IMR-90 (cell line): ENCODE data around the gene PTPRK. TPM values are rescaled to one million over a fixed set of nuclear protein-coding genes. Genes with fewer than 3 reads are reported as not detected.

Experiments used
- ATAC-seq: fragments of 200-7000 bp; cut with Tn5 transposase; 2 replicates; pipeline ENCODE4 v1.9.1; 2020; ENCODE audit warnings: low read depth, mild to moderate bottlenecking, moderate library complexity
- BruUV-seq: library from RNA; stranded (reverse); fragments of 400-500 nt; replicated peaks from 2 replicates; lab custom pipeline; 2021; lab: Mats Ljungman, UMichigan
- CTCF ChIA-PET: fragments of 300-600 bp; formaldehyde crosslinking; extraction: SDS; loops from one replicate; lab custom pipeline; 2021; ENCODE audit warnings: antibody characterized with exemption; lab: Yijun Ruan, JAX
- POLR2A ChIA-PET: fragments of 300-600 bp; sonication (Branson Sonifier 250); formaldehyde crosslinking; loops from one replicate; lab custom pipeline; 2022; ENCODE audit warnings: antibody characterized with exemption; ENCODE audit not compliant: unreplicated experiment; lab: Charles Lee
- DNase-seq: peaks from one replicate; pipeline ENCODE4 v3.0.0; 2013
- H2AFZ ChIP-seq: replicated peaks from 2 replicates; pipeline ENCODE3; 2013; ENCODE audit warnings: low read length, mild to moderate bottlenecking; ENCODE audit not compliant: poor library complexity
- H2AK5ac ChIP-seq: 2 replicates; pipeline ENCODE4 v1.6.1; 2013; ENCODE audit warnings: low read depth, low read length, inconsistent platforms
- H2AK9ac ChIP-seq: replicated peaks from 2 replicates; pipeline ENCODE3; 2013; ENCODE audit warnings: mild to moderate bottlenecking, low read depth, low read length, moderate library complexity; ENCODE audit not compliant: poor library complexity
- H2BK120ac ChIP-seq: 2 replicates; pipeline ENCODE4 v1.6.1; 2013; ENCODE audit warnings: low read depth, low read length, inconsistent platforms
- H2BK15ac ChIP-seq: 3 replicates; pipeline ENCODE4 v1.6.1; 2013; ENCODE audit warnings: low read depth, low read length, inconsistent platforms
- H2BK20ac ChIP-seq: 2 replicates; pipeline ENCODE4 v1.6.1; 2013; ENCODE audit warnings: low read depth, mild to moderate bottlenecking, inconsistent platforms, low read length, moderate library complexity
- H2BK5ac ChIP-seq: 2 replicates; pipeline ENCODE4 v1.6.1; 2013; ENCODE audit warnings: mild to moderate bottlenecking, low read depth, low read length, inconsistent platforms; ENCODE audit not compliant: poor library complexity, severe bottlenecking
- H3K14ac ChIP-seq: replicated peaks from 2 replicates; pipeline ENCODE4 v1.6.1; 2013; ENCODE audit warnings: low read depth, low read length, inconsistent platforms
- H3K18ac ChIP-seq: 2 replicates; pipeline ENCODE4 v1.6.1; 2013; ENCODE audit warnings: low read depth, low read length, control low read depth
- H3K23ac ChIP-seq: 2 replicates; pipeline ENCODE4 v1.6.1; 2013; ENCODE audit warnings: low read depth, low read length, inconsistent platforms
- H3K27ac ChIP-seq: 2 replicates; pipeline ENCODE4 v1.5.1; 2013; ENCODE audit warnings: mild to moderate bottlenecking, control low read depth, low read length; ENCODE audit not compliant: insufficient read depth
- H3K27me3 ChIP-seq: 2 replicates; pipeline ENCODE4 v1.6.1; 2013; ENCODE audit warnings: low read length; ENCODE audit not compliant: control insufficient read depth, insufficient read depth
- H3K36me3 ChIP-seq: 2 replicates; pipeline ENCODE4 v1.6.1; 2013; ENCODE audit warnings: low read length, mixed read lengths; ENCODE audit not compliant: control insufficient read depth, insufficient read depth
- H3K4ac ChIP-seq: 2 replicates; pipeline ENCODE4 v1.6.1; 2013; ENCODE audit warnings: low read depth, low read length, inconsistent platforms
- H3K4me1 ChIP-seq: 2 replicates; pipeline ENCODE4 v1.6.1; 2013; ENCODE audit warnings: low read length, mixed read lengths; ENCODE audit not compliant: control insufficient read depth, insufficient read depth
- H3K4me2 ChIP-seq: 2 replicates; pipeline ENCODE4 v1.6.1; 2013; ENCODE audit warnings: low read depth, mild to moderate bottlenecking, control low read depth, low read length, moderate library complexity
- H3K4me3 ChIP-seq: 2 replicates; pipeline ENCODE4 v1.5.1; 2013; ENCODE audit warnings: low read depth, mild to moderate bottlenecking, control low read depth, low read length, moderate library complexity; ENCODE audit not compliant: insufficient read depth
- H3K56ac ChIP-seq: 2 replicates; pipeline ENCODE4 v1.6.1; 2013; ENCODE audit warnings: low read length, inconsistent platforms; ENCODE audit not compliant: insufficient read depth; ENCODE audit errors: extremely low read depth
- H3K79me1 ChIP-seq, 2 experiments: 2 replicates each; pipeline ENCODE4 v1.6.1; 2013; ENCODE audit warnings: low read length in 2 of 2, inconsistent platforms in 1 of 2, low read depth in 1 of 2
- H3K9ac ChIP-seq: 2 replicates; pipeline ENCODE4 v1.6.1; 2013; ENCODE audit warnings: low read depth, low read length, control low read depth
- H3K9me1 ChIP-seq: 2 replicates; pipeline ENCODE4 v1.6.1; 2013; ENCODE audit warnings: low read length, inconsistent platforms; ENCODE audit not compliant: insufficient read depth
- H3K9me3 ChIP-seq: 2 replicates; pipeline ENCODE4 v1.6.1; 2013; ENCODE audit warnings: low read length; ENCODE audit not compliant: control insufficient read depth, insufficient read depth
- H4K20me1 ChIP-seq: 2 replicates; pipeline ENCODE4 v1.6.1; 2013; ENCODE audit warnings: low read length, inconsistent platforms; ENCODE audit not compliant: insufficient read depth
- H4K5ac ChIP-seq: 2 replicates; pipeline ENCODE4 v1.6.1; 2013; ENCODE audit warnings: mild to moderate bottlenecking, low read depth, low read length, control low read depth
- H4K8ac ChIP-seq, 2 experiments: 2 replicates each; pipeline ENCODE4 v1.6.1; 2013; ENCODE audit warnings: low read depth in 2 of 2, low read length in 2 of 2, control low read depth in 1 of 2, inconsistent platforms in 1 of 2
- H4K91ac ChIP-seq: 2 replicates; pipeline ENCODE4 v1.6.1; 2013; ENCODE audit warnings: low read depth, low read length, inconsistent platforms; ENCODE audit not compliant: insufficient read depth
- BHLHE40 ChIP-seq: fragments of 150-350 bp; IDR thresholded peaks from 2 replicates; pipeline ENCODE4 v1.6.1; 2016; ENCODE audit warnings: mild to moderate bottlenecking, low read depth, low read length
- CEBPB ChIP-seq: IDR thresholded peaks from 2 replicates; pipeline ENCODE4 v1.6.1; 2012; ENCODE audit warnings: low read depth, low read length, improper control_type of control experiment
- CHD1 ChIP-seq: IDR thresholded peaks from 2 replicates; pipeline ENCODE4 v1.6.1; 2012; ENCODE audit warnings: low read depth, low read length, improper control_type of control experiment
- FOS ChIP-seq: fragments of 150-350 bp; IDR thresholded peaks from 2 replicates; pipeline ENCODE4 v1.6.1; 2016; ENCODE audit warnings: low read depth, low read length
- MAFK ChIP-seq: IDR thresholded peaks from 2 replicates; pipeline ENCODE4 v1.6.1; 2012; ENCODE audit warnings: low read depth, low read length, improper control_type of control experiment
- MAZ ChIP-seq: IDR thresholded peaks from 2 replicates; pipeline ENCODE4 v1.6.1; 2012; ENCODE audit warnings: low read depth, mild to moderate bottlenecking, low read length, improper control_type of control experiment, moderate library complexity, borderline replicate concordance
- MXI1 ChIP-seq: IDR thresholded peaks from 2 replicates; pipeline ENCODE4 v1.6.1; 2012; ENCODE audit warnings: low read depth, mild to moderate bottlenecking, low read length, moderate library complexity, borderline replicate concordance
- NFE2L2 ChIP-seq: fragments of 150-350 bp; IDR thresholded peaks from 2 replicates; pipeline ENCODE4 v1.6.1; 2016; ENCODE audit warnings: low read depth, mild to moderate bottlenecking, low read length
- POLR2A ChIP-seq: IDR thresholded peaks from 2 replicates; pipeline ENCODE4 v1.6.1; 2012; ENCODE audit warnings: mild to moderate bottlenecking, low read depth, low read length
- RAD21 ChIP-seq: IDR thresholded peaks from 2 replicates; pipeline ENCODE4 v1.6.1; 2012; ENCODE audit warnings: low read length, improper control_type of control experiment
- RCOR1 ChIP-seq: IDR thresholded peaks from 2 replicates; pipeline ENCODE4 v1.6.1; 2012; ENCODE audit warnings: mild to moderate bottlenecking, low read length, improper control_type of control experiment; ENCODE audit not compliant: insufficient replicate concordance
- RFX5 ChIP-seq: IDR thresholded peaks from 2 replicates; pipeline ENCODE4 v1.8.0; 2012; ENCODE audit warnings: low read depth, mild to moderate bottlenecking, low read length, moderate library complexity
- SMC3 ChIP-seq: fragments of 150-350 bp; IDR thresholded peaks from 2 replicates; pipeline ENCODE4 v1.6.1; 2016; ENCODE audit warnings: low read depth, mild to moderate bottlenecking, antibody characterized with exemption, low read length, moderate library complexity
- WGBS, 2 experiments: methylation state at CpG; one replicate each; pipeline versions ENCODE4 v1.1.5 to v1.1.7; 2013; ENCODE audit warnings: missing lambda C conversion rate in 2 of 2; ENCODE audit not compliant: insufficient read length in 1 of 2; ENCODE audit errors: extremely low coverage in 2 of 2; 5-methylcytosine and 5-hydroxymethylcytosine counted together
- dilution Hi-C: fragments of 300-500 bp; cut with HindIII; formaldehyde crosslinking; loops from one replicate; pipeline ENCODE4 v1.14.3; 2018; ENCODE audit warnings: low sequenced_read_pairs; ENCODE audit not compliant: unreplicated experiment
- in situ Hi-C: fragments of 300-500 bp; cut with MboI; formaldehyde crosslinking; loops from 3 replicates; pipeline ENCODE4 v1.14.3; 2019; ENCODE audit warnings: low sequenced_read_pairs, inconsistent platforms, mixed read lengths
- intact Hi-C: fragments of 100-400 bp; cut with micrococcal nuclease; formaldehyde crosslinking; loops from 2 replicates; pipeline ENCODE4 v1.10.0; 2022
- polyA plus RNA-seq, 3 experiments: library from polyadenylated mRNA; depleted of rRNA; stranded (reverse); fragments of >200 nt; gene quantifications; 2 replicates each; pipeline ENCODE4 v1.2.3, GENCODE V29; 2012; ENCODE audit warnings: low replicate concordance in 1 of 3
- total RNA-seq: library from RNA; depleted of rRNA; stranded (reverse); fragments of >200 nt; gene quantifications from 2 replicates; pipeline ENCODE4 v1.2.3, GENCODE V29; 2012
- TF ChIP-seq, protein P1 (sequence below): conservative IDR thresholded peaks from 2 replicates; pipeline ENCODE4 v1.5.1; 2012; ENCODE audit warnings: mild to moderate bottlenecking, low read depth, low read length, improper control_type of control experiment
- TF ChIP-seq, protein P2 (sequence below): fragments of 150-350 bp; IDR thresholded peaks from 2 replicates; pipeline ENCODE4 v1.6.1; 2017; ENCODE audit warnings: mild to moderate bottlenecking, antibody characterized with exemption, low read length, low read depth
- TF ChIP-seq, protein P3 (sequence below): fragments of 150-350 bp; IDR thresholded peaks from 2 replicates; pipeline ENCODE4 v1.6.1; 2016; ENCODE audit warnings: low read depth, mild to moderate bottlenecking, low read length, moderate library complexity, borderline replicate concordance

PTPRK gene
- total and polyA plus RNA-seq, 2 of the 4 experiments (the other 2 are of a cell fraction) = 18.0 to 80.8 TPM

DNA sequence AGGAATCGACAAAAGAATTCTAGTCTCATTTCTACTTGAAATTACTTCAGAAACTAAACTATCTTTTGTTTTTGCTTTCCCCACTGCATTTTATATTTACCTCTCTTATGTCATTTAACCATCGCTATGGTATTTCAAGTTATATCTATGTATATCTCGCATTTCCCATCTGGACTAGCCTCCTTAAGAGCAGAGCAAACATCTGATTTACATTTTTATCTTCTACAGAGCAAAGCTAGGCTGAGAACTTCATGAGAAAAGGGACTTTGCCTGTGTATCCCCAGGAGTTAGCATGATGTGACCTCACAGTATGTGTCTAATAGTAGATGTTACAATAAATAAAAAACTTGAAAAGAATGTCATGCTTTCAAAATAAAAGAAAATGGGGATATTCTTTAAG, 201.2 kb downstream of the PTPRK start:
- Histone ChIP-seq H2BK15ac (no peak overlapping the region), H3K9me1 (no peaks in the 10 kb centered on the region), H2BK20ac (no peak overlapping the region), H2BK5ac (no peak overlapping the region), H2AK5ac (no peak overlapping the region), H4K5ac (no peak overlapping the region), H3K4ac (no peak overlapping the region), H4K8ac (no peak overlapping the region), H2BK120ac (no peak overlapping the region), H3K4me2 (no peak overlapping the region), H3K18ac (no peak overlapping the region), H3K79me1 (peaks cover 23 to 46% of the 10 kb centered on the region in 2 experiments; a peak in 3 of 4 replicates), H3K56ac (no peak overlapping the region), H3K23ac (no peak overlapping the region), H3K4me3 (no peak overlapping the region), H4K91ac (no peak overlapping the region), H3K27ac (no peak overlapping the region), H3K14ac (no peak overlapping the region), H3K27me3 (no peaks in the 10 kb centered on the region), H3K36me3 (peaks cover 3% of the 10 kb centered on the region; the same call in 1 of the 2 replicates), H3K9me3 (no peaks in the 10 kb centered on the region), H4K20me1 (peaks cover 3% of the 10 kb centered on the region; the same call in 1 of the 2 replicates), H3K9ac (no peak overlapping the region), H3K4me1 (no peaks in the 10 kb centered on the region), H2AFZ (no peak overlapping the region), H2AK9ac (no peak overlapping the region)
- dilution Hi-C loops = no loop called here
- WGBS, 2 experiments = no CpG with 5 or more reads among the region's 3 CpGs
- no peak for DNase-seq
- no peak for ATAC-seq
- ChIA-PET CTCF (no interaction called here), POLR2A (no interaction called here)
- in situ Hi-C loops = no loop called here
- BruUV-seq = no TSS peak
- TF ChIP-seq MXI1 (no peak), RCOR1 (no peak), FOS (no peak), POLR2A (no peak), CEBPB (no peak), MAFK (no peak), NFE2L2 (no peak), SMC3 (no peak), BHLHE40 (no peak), RFX5 (no peak), MAZ (no peak), CHD1 (no peak), RAD21 (no peak)
- TF ChIP-seq, protein P1, sequence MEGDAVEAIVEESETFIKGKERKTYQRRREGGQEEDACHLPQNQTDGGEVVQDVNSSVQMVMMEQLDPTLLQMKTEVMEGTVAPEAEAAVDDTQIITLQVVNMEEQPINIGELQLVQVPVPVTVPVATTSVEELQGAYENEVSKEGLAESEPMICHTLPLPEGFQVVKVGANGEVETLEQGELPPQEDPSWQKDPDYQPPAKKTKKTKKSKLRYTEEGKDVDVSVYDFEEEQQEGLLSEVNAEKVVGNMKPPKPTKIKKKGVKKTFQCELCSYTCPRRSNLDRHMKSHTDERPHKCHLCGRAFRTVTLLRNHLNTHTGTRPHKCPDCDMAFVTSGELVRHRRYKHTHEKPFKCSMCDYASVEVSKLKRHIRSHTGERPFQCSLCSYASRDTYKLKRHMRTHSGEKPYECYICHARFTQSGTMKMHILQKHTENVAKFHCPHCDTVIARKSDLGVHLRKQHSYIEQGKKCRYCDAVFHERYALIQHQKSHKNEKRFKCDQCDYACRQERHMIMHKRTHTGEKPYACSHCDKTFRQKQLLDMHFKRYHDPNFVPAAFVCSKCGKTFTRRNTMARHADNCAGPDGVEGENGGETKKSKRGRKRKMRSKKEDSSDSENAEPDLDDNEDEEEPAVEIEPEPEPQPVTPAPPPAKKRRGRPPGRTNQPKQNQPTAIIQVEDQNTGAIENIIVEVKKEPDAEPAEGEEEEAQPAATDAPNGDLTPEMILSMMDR = no peak
- TF ChIP-seq, protein P2, sequence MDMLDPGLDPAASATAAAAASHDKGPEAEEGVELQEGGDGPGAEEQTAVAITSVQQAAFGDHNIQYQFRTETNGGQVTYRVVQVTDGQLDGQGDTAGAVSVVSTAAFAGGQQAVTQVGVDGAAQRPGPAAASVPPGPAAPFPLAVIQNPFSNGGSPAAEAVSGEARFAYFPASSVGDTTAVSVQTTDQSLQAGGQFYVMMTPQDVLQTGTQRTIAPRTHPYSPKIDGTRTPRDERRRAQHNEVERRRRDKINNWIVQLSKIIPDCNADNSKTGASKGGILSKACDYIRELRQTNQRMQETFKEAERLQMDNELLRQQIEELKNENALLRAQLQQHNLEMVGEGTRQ = no peak
- TF ChIP-seq, protein P3, sequence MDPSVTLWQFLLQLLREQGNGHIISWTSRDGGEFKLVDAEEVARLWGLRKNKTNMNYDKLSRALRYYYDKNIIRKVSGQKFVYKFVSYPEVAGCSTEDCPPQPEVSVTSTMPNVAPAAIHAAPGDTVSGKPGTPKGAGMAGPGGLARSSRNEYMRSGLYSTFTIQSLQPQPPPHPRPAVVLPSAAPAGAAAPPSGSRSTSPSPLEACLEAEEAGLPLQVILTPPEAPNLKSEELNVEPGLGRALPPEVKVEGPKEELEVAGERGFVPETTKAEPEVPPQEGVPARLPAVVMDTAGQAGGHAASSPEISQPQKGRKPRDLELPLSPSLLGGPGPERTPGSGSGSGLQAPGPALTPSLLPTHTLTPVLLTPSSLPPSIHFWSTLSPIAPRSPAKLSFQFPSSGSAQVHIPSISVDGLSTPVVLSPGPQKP = no peak
- intact Hi-C loops = no loop called here
